ENCODE measurements around the gene FALEC.

The FALEC gene

DNA sequence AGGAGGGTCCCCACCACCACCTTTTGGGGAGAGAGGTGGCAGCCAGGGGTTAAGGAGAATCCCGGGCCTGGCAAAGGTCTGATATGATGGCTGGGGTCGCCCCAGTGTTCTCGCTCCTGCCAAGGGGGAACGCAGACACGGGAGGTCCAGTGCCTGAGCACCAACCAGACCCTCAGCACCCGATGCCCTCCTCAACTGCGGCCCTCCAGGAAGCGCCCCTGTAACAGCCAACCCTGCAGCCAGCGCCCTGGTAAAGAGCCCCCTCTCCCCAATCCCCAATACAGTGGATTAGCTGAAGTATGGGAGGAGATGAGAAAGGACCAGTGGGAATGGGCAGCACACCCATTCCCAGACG is 44.1 kb downstream of the FALEC start (continued):
- TF ChIP-seq, protein P1, sequence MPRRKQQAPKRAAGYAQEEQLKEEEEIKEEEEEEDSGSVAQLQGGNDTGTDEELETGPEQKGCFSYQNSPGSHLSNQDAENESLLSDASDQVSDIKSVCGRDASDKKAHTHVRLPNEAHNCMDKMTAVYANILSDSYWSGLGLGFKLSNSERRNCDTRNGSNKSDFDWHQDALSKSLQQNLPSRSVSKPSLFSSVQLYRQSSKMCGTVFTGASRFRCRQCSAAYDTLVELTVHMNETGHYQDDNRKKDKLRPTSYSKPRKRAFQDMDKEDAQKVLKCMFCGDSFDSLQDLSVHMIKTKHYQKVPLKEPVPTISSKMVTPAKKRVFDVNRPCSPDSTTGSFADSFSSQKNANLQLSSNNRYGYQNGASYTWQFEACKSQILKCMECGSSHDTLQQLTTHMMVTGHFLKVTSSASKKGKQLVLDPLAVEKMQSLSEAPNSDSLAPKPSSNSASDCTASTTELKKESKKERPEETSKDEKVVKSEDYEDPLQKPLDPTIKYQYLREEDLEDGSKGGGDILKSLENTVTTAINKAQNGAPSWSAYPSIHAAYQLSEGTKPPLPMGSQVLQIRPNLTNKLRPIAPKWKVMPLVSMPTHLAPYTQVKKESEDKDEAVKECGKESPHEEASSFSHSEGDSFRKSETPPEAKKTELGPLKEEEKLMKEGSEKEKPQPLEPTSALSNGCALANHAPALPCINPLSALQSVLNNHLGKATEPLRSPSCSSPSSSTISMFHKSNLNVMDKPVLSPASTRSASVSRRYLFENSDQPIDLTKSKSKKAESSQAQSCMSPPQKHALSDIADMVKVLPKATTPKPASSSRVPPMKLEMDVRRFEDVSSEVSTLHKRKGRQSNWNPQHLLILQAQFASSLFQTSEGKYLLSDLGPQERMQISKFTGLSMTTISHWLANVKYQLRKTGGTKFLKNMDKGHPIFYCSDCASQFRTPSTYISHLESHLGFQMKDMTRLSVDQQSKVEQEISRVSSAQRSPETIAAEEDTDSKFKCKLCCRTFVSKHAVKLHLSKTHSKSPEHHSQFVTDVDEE (CRISPR knock-in tag; IDR thresholded peaks at IDR 0.05) = no peak
- no peak for TF ChIP-seq BACH2 (CRISPR knock-in tag; IDR thresholded peaks at IDR 0.05; ENCODE audit: borderline replicate concordance)

DNA sequence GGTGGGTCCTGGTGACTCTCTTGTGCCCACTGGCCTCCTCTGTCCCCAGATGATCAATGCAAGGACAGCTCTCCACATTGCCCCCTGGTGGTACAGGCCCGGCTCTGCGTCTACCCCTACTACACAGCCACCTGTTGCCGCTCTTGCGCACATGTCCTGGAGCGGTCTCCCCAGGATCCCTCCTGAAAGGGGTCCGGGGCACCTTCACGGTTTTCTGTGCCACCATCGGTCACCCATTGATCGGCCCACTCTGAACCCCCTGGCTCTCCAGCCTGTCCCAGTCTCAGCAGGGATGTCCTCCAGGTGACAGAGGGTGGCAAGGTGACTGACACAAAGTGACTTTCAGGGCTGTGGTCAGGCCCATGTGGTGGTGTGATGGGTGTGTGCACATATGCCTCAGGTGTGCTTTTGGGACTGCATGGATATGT is 44.5 kb downstream of the FALEC start:
- ATAC-seq = peak; percentile 10
- no peak for TF ChIP-seq ZFP3 (CRISPR knock-in tag; IDR thresholded peaks at IDR 0.05)
- no peak for TF ChIP-seq RARB (CRISPR knock-in tag; IDR thresholded peaks at IDR 0.05)
- no peak for TF ChIP-seq SNAI2 (CRISPR knock-in tag; IDR thresholded peaks at IDR 0.05)
- TF ChIP-seq OSR1 (CRISPR knock-in tag; IDR thresholded peaks at IDR 0.05) = no peak
- no peak for TF ChIP-seq CSDC2 (CRISPR knock-in tag; IDR thresholded peaks at IDR 0.05)
- no peak for TF ChIP-seq TCF4 (CRISPR knock-in tag; IDR thresholded peaks at IDR 0.05; ENCODE audit: borderline replicate concordance)
- TF ChIP-seq PATZ1 (CRISPR knock-in tag; IDR thresholded peaks at IDR 0.05; ENCODE audit: borderline replicate concordance) = no peak
- TF ChIP-seq, protein P1 (CRISPR knock-in tag; IDR thresholded peaks at IDR 0.05) = no peak
- TF ChIP-seq ZNF70 (CRISPR knock-in tag; IDR thresholded peaks at IDR 0.05) = no peak
- TF ChIP-seq GLIS3 (CRISPR knock-in tag; IDR thresholded peaks at IDR 0.05) = no peak
- TF ChIP-seq ARNTL (CRISPR knock-in tag; IDR thresholded peaks at IDR 0.05; ENCODE audit: borderline replicate concordance, low read depth) = no peak
- no peak for TF ChIP-seq TOX (CRISPR knock-in tag; IDR thresholded peaks at IDR 0.05; ENCODE audit: borderline replicate concordance)
- no peak for TF ChIP-seq ESRRG (CRISPR knock-in tag; IDR thresholded peaks at IDR 0.05)

GRCh38 chr1:150560576-150561253 is 45.2 kb downstream of the FALEC start:
- TF ChIP-seq, protein P2, sequence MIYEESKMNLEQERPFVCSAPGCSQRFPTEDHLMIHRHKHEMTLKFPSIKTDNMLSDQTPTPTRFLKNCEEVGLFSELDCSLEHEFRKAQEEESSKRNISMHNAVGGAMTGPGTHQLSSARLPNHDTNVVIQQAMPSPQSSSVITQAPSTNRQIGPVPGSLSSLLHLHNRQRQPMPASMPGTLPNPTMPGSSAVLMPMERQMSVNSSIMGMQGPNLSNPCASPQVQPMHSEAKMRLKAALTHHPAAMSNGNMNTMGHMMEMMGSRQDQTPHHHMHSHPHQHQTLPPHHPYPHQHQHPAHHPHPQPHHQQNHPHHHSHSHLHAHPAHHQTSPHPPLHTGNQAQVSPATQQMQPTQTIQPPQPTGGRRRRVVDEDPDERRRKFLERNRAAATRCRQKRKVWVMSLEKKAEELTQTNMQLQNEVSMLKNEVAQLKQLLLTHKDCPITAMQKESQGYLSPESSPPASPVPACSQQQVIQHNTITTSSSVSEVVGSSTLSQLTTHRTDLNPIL (CRISPR knock-in tag; IDR thresholded peaks at IDR 0.05; ENCODE audit: low read depth) = no peak
- 0 out of 2 replicates have a peak, but pooled peaks have one; percentile 11 for TF ChIP-seq ZFP3 (CRISPR knock-in tag; IDR thresholded peaks at IDR 0.05)
- ATAC-seq = peak; percentile 58

DNA sequence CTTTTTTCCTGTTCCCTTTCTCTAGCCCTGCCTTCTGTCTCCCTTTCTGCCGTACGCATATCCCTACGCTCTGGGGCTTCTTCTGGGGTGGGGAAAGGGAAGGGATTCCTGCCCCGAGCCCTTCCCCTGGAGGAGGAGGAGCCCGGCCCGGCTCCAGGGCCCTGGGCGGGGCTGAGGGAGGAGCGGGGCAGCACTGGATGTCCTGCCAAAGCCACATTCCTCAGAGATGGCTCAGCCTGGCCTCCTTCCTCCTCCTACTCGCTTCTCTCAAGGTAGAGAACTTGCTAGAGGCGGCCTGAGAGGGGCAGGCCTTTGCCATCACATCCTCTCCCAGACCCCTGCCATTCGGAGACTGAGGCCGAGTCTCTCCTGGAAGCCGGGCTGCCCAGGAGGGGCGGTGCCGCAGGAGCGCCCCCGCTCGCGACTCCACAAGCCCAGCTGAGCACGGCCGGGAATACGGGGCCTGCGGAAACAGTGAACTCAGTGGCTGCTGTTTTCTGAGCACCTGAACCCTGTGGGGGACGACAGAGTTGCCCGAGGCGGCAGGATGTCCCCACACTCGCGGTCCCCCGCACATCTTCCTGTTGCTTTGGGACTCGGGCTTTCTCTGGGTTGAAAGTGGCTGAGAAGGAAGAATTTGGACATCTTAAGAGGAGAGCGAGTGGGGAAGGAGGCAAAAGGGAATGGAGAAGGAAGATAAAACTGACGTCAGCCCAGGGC is 45.9 kb downstream of the FALEC start:
- ATAC-seq = peak; percentile 81
- TF ChIP-seq PATZ1 (CRISPR knock-in tag; IDR thresholded peaks at IDR 0.05; ENCODE audit: borderline replicate concordance) (no peak; the same call in 1 of the 2 replicates), SNAI2 (CRISPR knock-in tag; IDR thresholded peaks at IDR 0.05) (no peak), ZFP3 (CRISPR knock-in tag; IDR thresholded peaks at IDR 0.05) (0 out of 2 replicates have a peak, but pooled peaks have one; percentile 0), TOX (CRISPR knock-in tag; IDR thresholded peaks at IDR 0.05; ENCODE audit: borderline replicate concordance) (no peak; the same call in 1 of the 2 replicates), ZC3H10 (CRISPR knock-in tag; IDR thresholded peaks at IDR 0.05) (no peak), ESRRG (CRISPR knock-in tag; IDR thresholded peaks at IDR 0.05) (no peak), ZNF70 (CRISPR knock-in tag; IDR thresholded peaks at IDR 0.05) (no peak), OSR1 (CRISPR knock-in tag; IDR thresholded peaks at IDR 0.05) (no peak), GLIS3 (CRISPR knock-in tag; IDR thresholded peaks at IDR 0.05) (no peak; the same call in 1 of the 2 replicates)
- TF ChIP-seq, protein P1 (CRISPR knock-in tag; IDR thresholded peaks at IDR 0.05) = 0 out of 2 replicates have a peak, but pooled peaks have one; percentile 6
- TF ChIP-seq, protein P2 (CRISPR knock-in tag; IDR thresholded peaks at IDR 0.05; ENCODE audit: low read depth) = no peak
